Measurements from ENCODE around the gene PLA2G2C.

DNA sequence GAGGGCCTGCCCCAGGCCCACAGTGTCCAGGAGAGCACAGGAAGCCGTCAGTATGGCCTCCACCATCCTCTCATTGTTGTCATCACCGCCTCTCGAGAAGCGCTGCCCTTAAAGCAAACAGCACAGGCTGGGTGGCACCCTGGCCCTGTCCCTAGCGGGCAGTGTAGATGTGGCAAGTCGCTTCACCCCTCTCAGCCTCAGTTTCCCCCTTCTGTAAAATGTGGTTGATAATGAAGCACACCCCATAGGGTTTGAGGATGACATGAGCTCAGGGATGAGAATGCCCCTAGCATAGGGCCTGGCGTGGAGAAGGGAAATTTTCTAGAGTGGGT is 33.8 kb downstream of the PLA2G2C start:
- TF ChIP-seq POLR2A (IDR thresholded peaks at IDR 0.05; ENCODE audit: low read depth, low read length) (no peak), POLR2AphosphoS5 (IDR thresholded peaks at IDR 0.05; ENCODE audit: low read depth, low read length) (no peak)
